ENCODE results near the gene GDF15. TPM values are rescaled to one million over a fixed set of nuclear protein-coding genes. Genes with fewer than 3 reads are reported as not detected.

Gene GDF15
- total and polyA plus RNA-seq, 2 donors (not counting 1 experiment from before 2014, with no cell fraction given) = 0.19 TPM; not detected in 1

GRCh38 chr19:18435842-18436670 lies 50.1 kb downstream of the GDF15 start:
- ATAC-seq (ENCODE audit: low read depth) (no peak), DNase-seq (no peak)
- Mint-ChIP-seq H3K27ac (no peak overlapping the region), H3K9me3 (ENCODE audit: insufficient read depth) (no peaks in the 10 kb centered on the region), H3K4me3 (peak overlapping the region; percentile 84), H3K4me1 (peaks cover 33% of the 10 kb centered on the region), H3K27me3 (no peaks in the 10 kb centered on the region)
- Histone ChIP-seq H3K9ac (ENCODE audit: low read length) (no peak overlapping the region), H3K79me2 (ENCODE audit: control insufficient read depth, insufficient read depth, low read length) (peaks cover 8% of the 10 kb centered on the region), H3K27me3 (replicated peaks in 1 of 4; ENCODE audit: control extremely low read depth in 1 of 4, control insufficient read depth in 3 of 4, insufficient read depth in 4 of 4, low read length in 3 of 4) (no peaks in the 10 kb centered on the region), H3K4me2 (replicated peaks; ENCODE audit: low read depth, low read length, poor library complexity, severe bottlenecking) (peak overlapping the region; percentile 90), H3K9me3 (ENCODE audit: control extremely low read depth in 1 of 3, control insufficient read depth in 2 of 3, insufficient read depth in 1 of 3, low read length in 2 of 3) (no peaks in the 10 kb centered on the region), H2AFZ (ENCODE audit: insufficient read depth, low read depth, low read length, poor library complexity, severe bottlenecking) (no peak overlapping the region), H3K4me1 (ENCODE audit: control insufficient read depth in 2 of 2, insufficient read depth in 2 of 2, low read length in 2 of 2) (peaks cover 22 to 45% of the 10 kb centered on the region in 2 donors), H4K20me1 (ENCODE audit: control insufficient read depth, insufficient read depth, low read length, poor library complexity, severe bottlenecking) (peaks cover 28% of the 10 kb centered on the region), H3K36me3 (replicated peaks in 1 of 2; ENCODE audit: control extremely low read depth in 1 of 2, control insufficient read depth in 1 of 2, extremely low read depth in 1 of 2, insufficient read depth in 2 of 2, low read length in 1 of 2) (no peaks in the 10 kb centered on the region), H3K27ac (ENCODE audit: low read length in 2 of 2) (no peak overlapping the region), H3K4me3 (ENCODE audit: control extremely low read depth in 1 of 5, extremely low read depth in 1 of 5, insufficient read depth in 1 of 5, low read depth in 2 of 5, low read length in 4 of 5) (peak overlapping the region in 4 of 5 experiments; percentile 55 to 62 (median 60))
- ChIA-PET POLR2A (interaction anchor here (0.5 kb wide), 1 partner anchor 109 kb away, joined by 5 read pairs; no protein-coding TSS in a partner anchor), CTCF (interaction anchor here (0.6 kb wide), 1 partner anchor 773 kb away, joined by 3 read pairs; no protein-coding TSS in a partner anchor)
- intact Hi-C loops (cut with micrococcal nuclease) = no loop called here
- TF ChIP-seq CTCF (IDR thresholded peaks at IDR 0.05) (no peak), EZH2 (IDR thresholded peaks at IDR 0.05; ENCODE audit: borderline replicate concordance, insufficient read depth, low read depth, low read length, poor library complexity, severe bottlenecking) (no peak)
- 86% methylated on average over 46 of the region's 46 CpGs for WGBS (ENCODE audit: insufficient coverage)
